HG02763 (cell line): ENCODE results near the gene VAMP4.

Source experiments
- ATAC-seq: cut with Tn5 transposase; IDR thresholded peaks from one replicate; pipeline ENCODE4 v1.9.1; 2021; ENCODE audit warnings: mild to moderate bottlenecking, moderate library complexity; ENCODE audit not compliant: unreplicated experiment

Gene VAMP4

GRCh38 chr1:171653796-171654195, 88.1 kb downstream of the VAMP4 start:
- ATAC-seq: no peak

DNA sequence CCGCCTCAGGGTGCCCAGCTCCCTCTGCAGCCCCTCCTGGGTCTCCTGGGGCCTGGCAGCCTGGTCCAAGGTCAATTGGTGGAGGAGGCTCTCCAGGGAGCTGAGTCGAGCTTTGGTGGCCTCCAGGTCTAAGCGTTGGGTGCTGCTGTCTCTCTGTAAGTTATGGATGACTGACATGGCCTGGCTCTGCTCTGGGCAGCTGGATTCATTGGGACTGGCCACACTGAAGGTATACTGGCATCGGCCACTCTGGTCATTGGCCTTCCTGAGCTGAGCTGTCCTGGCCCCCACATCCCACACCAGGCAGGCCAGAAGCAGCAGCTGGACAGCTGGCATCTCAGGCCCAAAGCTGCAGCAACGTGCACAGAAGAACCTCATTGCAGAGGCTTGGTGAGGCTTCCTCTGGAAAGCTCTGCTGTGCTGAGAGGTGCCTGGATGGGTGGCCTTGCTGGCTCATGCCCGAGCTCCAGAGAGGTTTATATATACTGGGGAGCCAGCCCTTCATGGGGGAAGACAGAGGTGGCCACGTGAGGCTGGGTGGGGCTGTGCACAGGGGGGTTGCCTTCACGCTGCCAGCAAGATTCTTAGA, 89.5 kb downstream of the VAMP4 start, which contains the start of gene MYOC:
TSS of gene MYOC (minus strand) at position 455 of the 589 bp plus-strand sequence. CDS start at position 378, 77 bp downstream.
- no peak for ATAC-seq
